HCT116 (cell line): ENCODE measurements around the gene COMMD4. TPM values are rescaled to one million over a fixed set of nuclear protein-coding genes. Genes with fewer than 3 reads are reported as not detected.
"Not testable (repeated sequence)": the region's sequence is repeated elsewhere in the genome, so short reads cannot be mapped to it uniquely, and the experiment has no call there.

Experiments used
- ATAC-seq: fragments of 200-7000 bp; cut with Tn5 transposase; 2 replicates; pipeline ENCODE4 v1.9.1; 2020; ENCODE audit warnings: mild to moderate bottlenecking, moderate library complexity
- BruUV-seq: library from RNA; stranded (reverse); fragments of 400-500 nt; replicated peaks from 2 replicates; lab custom pipeline; 2021; lab: Mats Ljungman, UMichigan
- CTCF ChIA-PET: fragments of 300-600 bp; sonication (Branson Sonifier 250); formaldehyde crosslinking; loops from one replicate; lab custom pipeline; 2021; ENCODE audit warnings: antibody characterized with exemption; lab: Charles Lee
- POLR2A ChIA-PET: fragments of 300-600, 350-600 bp; sonication (Branson Sonifier 250); formaldehyde crosslinking; loops from one replicate; lab custom pipeline; 2021; ENCODE audit warnings: antibody characterized with exemption; lab: Charles Lee
- RAD21 ChIA-PET, 2 experiments: fragments of 300-600 bp; sonication (Branson Sonifier 250); formaldehyde crosslinking; loops; one replicate each; lab custom pipeline; 2023; ENCODE audit warnings: low total read pairs in 2 of 2; ENCODE audit not compliant: uncharacterized antibody in 2 of 2, unreplicated experiment in 2 of 2, low non-redundant PET in 1 of 2; lab: Charles Lee
- DNase-seq: peaks from one replicate; pipeline ENCODE4 v3.0.0-alpha.2; 2010; ENCODE audit warnings: low read depth, low spot score
- H2AFZ ChIP-seq: fragments of 200-600 bp; shearing (Covaris generic), sonication (generic); 2 replicates; pipeline ENCODE4 v1.6.1; 2017; ENCODE audit warnings: low read depth, mixed run types, mixed read lengths, antibody characterized with exemption, low read length; ENCODE audit not compliant: poor library complexity, severe bottlenecking
- H3K27ac ChIP-seq: 2 replicates; pipeline ENCODE4 v1.5.1; 2012; ENCODE audit warnings: low read depth, low read length
- H3K27me3 ChIP-seq: fragments of 200-600 bp; sonication (generic); 2 replicates; pipeline ENCODE4 v1.6.1; 2016; ENCODE audit warnings: mixed run types, low read length, mixed read lengths; ENCODE audit not compliant: insufficient read depth
- H3K36me3 ChIP-seq, 2 experiments: fragments of 200-500 bp in 1 of 2; fragments of 200-600 bp in 1 of 2; sonication (Bioruptor generic) in 1 of 2; sonication (generic) in 1 of 2; 2 replicates each; pipeline versions ENCODE4 v1.5.1 to v1.6.1; 2014 to 2016; ENCODE audit warnings: low read length in 2 of 2, inconsistent platforms in 1 of 2, mixed read lengths in 1 of 2, mixed run types in 1 of 2; ENCODE audit not compliant: insufficient read depth in 2 of 2, control insufficient read depth in 1 of 2
- H3K4me1 ChIP-seq, 2 experiments: fragments of 200-600 bp in 1 of 2; sonication (generic) in 1 of 2; 2 replicates each; pipeline versions ENCODE4 v1.5.1 to v1.6.1; 2012 to 2017; ENCODE audit warnings: low read length in 2 of 2, inconsistent platforms in 1 of 2, mild to moderate bottlenecking in 1 of 2, mixed read lengths in 1 of 2, mixed run types in 1 of 2, moderate library complexity in 1 of 2; ENCODE audit not compliant: insufficient read depth in 2 of 2, control insufficient read depth in 1 of 2
- H3K4me2 ChIP-seq: fragments of 200-600 bp; sonication (generic); 2 replicates; pipeline ENCODE4 v1.6.1; 2017; ENCODE audit warnings: mixed run types, low read length, mixed read lengths
- H3K4me3 ChIP-seq, 2 experiments: fragments of 200-600 bp in 1 of 2; sonication (generic) in 1 of 2; replicated peaks in 1 of 2; 2 replicates each; pipeline ENCODE4 v1.5.1; 2011 to 2016; ENCODE audit warnings: low read length in 2 of 2, control low read depth in 1 of 2, low read depth in 1 of 2, mild to moderate bottlenecking in 1 of 2, mixed read lengths in 1 of 2, mixed run types in 1 of 2
- H3K79me2 ChIP-seq: fragments of 200-600 bp; sonication (generic); 2 replicates; pipeline ENCODE4 v1.6.1; 2017; ENCODE audit warnings: mild to moderate bottlenecking, mixed run types, low read length, moderate library complexity, mixed read lengths; ENCODE audit not compliant: insufficient read depth
- H3K9ac ChIP-seq: fragments of 200-600 bp; sonication (generic); 2 replicates; pipeline ENCODE4 v1.6.1; 2016; ENCODE audit warnings: low read length, mixed read lengths
- H3K9me2 ChIP-seq: fragments of 200-600 bp; sonication (generic), shearing (Covaris generic); 2 replicates; pipeline ENCODE4 v1.6.1; 2017; ENCODE audit warnings: mixed run types, mild to moderate bottlenecking, moderate library complexity; ENCODE audit not compliant: insufficient read depth
- H3K9me3 ChIP-seq, 2 experiments: fragments of 200-500 bp in 1 of 2; fragments of 200-600 bp in 1 of 2; sonication (Bioruptor generic) in 1 of 2; sonication (generic) in 1 of 2; 2 replicates each; pipeline ENCODE4 v1.6.1; 2014 to 2017; ENCODE audit warnings: low read length in 2 of 2, mixed read lengths in 2 of 2, inconsistent platforms in 1 of 2, low read depth in 1 of 2, mild to moderate bottlenecking in 1 of 2, mixed run types in 1 of 2, moderate library complexity in 1 of 2; ENCODE audit not compliant: control insufficient read depth in 1 of 2, insufficient read depth in 1 of 2
- H4K20me1 ChIP-seq: fragments of 200-600 bp; sonication (generic), shearing (Covaris generic); 2 replicates; pipeline ENCODE4 v1.6.1; 2017; ENCODE audit warnings: mixed run types, mild to moderate bottlenecking, moderate library complexity; ENCODE audit not compliant: insufficient read depth
- CEBPB ChIP-seq: IDR thresholded peaks from 2 replicates; pipeline ENCODE4 v1.6.1; 2012; ENCODE audit warnings: low read depth
- RAD21 ChIP-seq: IDR thresholded peaks from 2 replicates; pipeline ENCODE4 v1.6.1; 2012; ENCODE audit warnings: low read depth, mild to moderate bottlenecking
- SP1 ChIP-seq: IDR thresholded peaks from 2 replicates; pipeline ENCODE4 v1.6.1; 2012; ENCODE audit warnings: low read depth
- SRF ChIP-seq: IDR thresholded peaks from 2 replicates; pipeline ENCODE4 v1.6.1; 2012; ENCODE audit warnings: low read depth
- TCF7L2 ChIP-seq: IDR thresholded peaks from 2 replicates; pipeline ENCODE4 v1.7.0; 2011; ENCODE audit warnings: borderline replicate concordance, inconsistent platforms; ENCODE audit not compliant: insufficient read depth, insufficient read length; ENCODE audit errors: extremely low read depth
- ZFX ChIP-seq: fragments of 450-650 bp; IDR thresholded peaks from 2 replicates; pipeline ENCODE4 v1.6.1; 2017
- intact Hi-C: fragments of 100-400 bp; cut with micrococcal nuclease; formaldehyde crosslinking; loops from 2 replicates; pipeline ENCODE4 v1.10.0; 2022
- microRNA counts: library from miRNA; unstranded; fragments of <30 nt; microRNA quantifications from one replicate; lab custom pipeline; 2015
- microRNA-seq: library from miRNA; unstranded; fragments of <30 nt; microRNA quantifications from one replicate; pipeline ENCODE4, GENCODE V29; 2016; ENCODE audit warnings: borderline number of aligned reads
- total RNA-seq: library from RNA; stranded (reverse); gene quantifications from one replicate; pipeline ENCODE4 v1.2.1, GENCODE V29; 2021; ENCODE audit not compliant: unreplicated experiment
- TF ChIP-seq, protein P1 (sequence below), 3 experiments: fragments of 200-600 bp in 1 of 3; sonication (generic) in 1 of 3; IDR thresholded peaks in 2 of 3; conservative IDR thresholded peaks in 1 of 3; 2 replicates each; pipeline ENCODE4 v1.5.1; 2012 to 2017; ENCODE audit warnings: low read depth in 2 of 3, low read length in 2 of 3, antibody characterized with exemption in 1 of 3, borderline replicate concordance in 1 of 3, control low read depth in 1 of 3, mild to moderate bottlenecking in 1 of 3, mixed read lengths in 1 of 3, mixed run types in 1 of 3, moderate library complexity in 1 of 3; ENCODE audit not compliant: insufficient read depth in 1 of 3

Gene COMMD4
- total RNA-seq, 1 experiment from 2014 or later = 141 TPM

DNA sequence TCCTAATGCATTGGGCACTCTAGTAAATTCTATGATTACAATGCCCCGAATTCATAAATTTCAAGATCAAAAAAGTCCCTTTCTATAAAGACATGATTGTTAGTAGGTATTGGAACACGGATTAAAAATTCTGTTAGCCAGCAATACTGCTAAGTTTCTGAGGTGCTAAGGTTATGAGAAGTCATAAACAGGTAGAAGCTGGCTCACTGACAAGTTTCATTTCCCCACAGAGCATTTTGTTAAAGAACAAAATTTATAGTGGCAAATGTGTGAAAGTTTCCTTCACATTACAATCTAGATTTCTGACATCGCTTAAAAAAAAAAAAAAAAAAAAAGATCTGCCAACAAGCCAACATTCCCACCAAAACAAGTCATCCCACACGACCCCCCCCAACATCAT is 44.9 kb downstream of the COMMD4 start:
- H3K9ac ChIP-seq = no peak overlapping the region
- DNase-seq (no peak), ATAC-seq (no peak)
- no TSS peak for BruUV-seq
- no peak overlapping the region for H3K4me2 ChIP-seq
- H3K4me3 ChIP-seq = no peak overlapping the region
- H3K9me2 ChIP-seq = no peaks in the 10 kb centered on the region
- CTCF ChIA-PET = no interaction called here
- H3K27me3 ChIP-seq = no peaks in the 10 kb centered on the region
- no peak overlapping the region for H3K27ac ChIP-seq
- intact Hi-C loops = no loop called here
- H3K36me3 ChIP-seq = peaks cover 33 to 50% of the 10 kb centered on the region in 2 experiments
- RAD21 ChIA-PET = no interaction called here
- no peaks in the 10 kb centered on the region for H3K79me2 ChIP-seq
- no peaks in the 10 kb centered on the region for H3K4me1 ChIP-seq
- TF ChIP-seq, protein P1, sequence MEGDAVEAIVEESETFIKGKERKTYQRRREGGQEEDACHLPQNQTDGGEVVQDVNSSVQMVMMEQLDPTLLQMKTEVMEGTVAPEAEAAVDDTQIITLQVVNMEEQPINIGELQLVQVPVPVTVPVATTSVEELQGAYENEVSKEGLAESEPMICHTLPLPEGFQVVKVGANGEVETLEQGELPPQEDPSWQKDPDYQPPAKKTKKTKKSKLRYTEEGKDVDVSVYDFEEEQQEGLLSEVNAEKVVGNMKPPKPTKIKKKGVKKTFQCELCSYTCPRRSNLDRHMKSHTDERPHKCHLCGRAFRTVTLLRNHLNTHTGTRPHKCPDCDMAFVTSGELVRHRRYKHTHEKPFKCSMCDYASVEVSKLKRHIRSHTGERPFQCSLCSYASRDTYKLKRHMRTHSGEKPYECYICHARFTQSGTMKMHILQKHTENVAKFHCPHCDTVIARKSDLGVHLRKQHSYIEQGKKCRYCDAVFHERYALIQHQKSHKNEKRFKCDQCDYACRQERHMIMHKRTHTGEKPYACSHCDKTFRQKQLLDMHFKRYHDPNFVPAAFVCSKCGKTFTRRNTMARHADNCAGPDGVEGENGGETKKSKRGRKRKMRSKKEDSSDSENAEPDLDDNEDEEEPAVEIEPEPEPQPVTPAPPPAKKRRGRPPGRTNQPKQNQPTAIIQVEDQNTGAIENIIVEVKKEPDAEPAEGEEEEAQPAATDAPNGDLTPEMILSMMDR (IDR thresholded peaks at IDR 0.05 in 2 of 3, conservative IDR thresholded peaks at IDR 0.05 in 1 of 3; ENCODE audit: borderline replicate concordance in 1 of 3, insufficient read depth in 1 of 3, low read depth in 2 of 3, low read length in 2 of 3) = no peak
- TF ChIP-seq SRF (no peak), SP1 (no peak), RAD21 (no peak), TCF7L2 (no peak), ZFX (no peak), CEBPB (no peak)
- H4K20me1 ChIP-seq = no peaks in the 10 kb centered on the region
- POLR2A ChIA-PET = no interaction called here
- H2AFZ ChIP-seq = no peak overlapping the region
- H3K9me3 ChIP-seq = no peaks in the 10 kb centered on the region

DNA sequence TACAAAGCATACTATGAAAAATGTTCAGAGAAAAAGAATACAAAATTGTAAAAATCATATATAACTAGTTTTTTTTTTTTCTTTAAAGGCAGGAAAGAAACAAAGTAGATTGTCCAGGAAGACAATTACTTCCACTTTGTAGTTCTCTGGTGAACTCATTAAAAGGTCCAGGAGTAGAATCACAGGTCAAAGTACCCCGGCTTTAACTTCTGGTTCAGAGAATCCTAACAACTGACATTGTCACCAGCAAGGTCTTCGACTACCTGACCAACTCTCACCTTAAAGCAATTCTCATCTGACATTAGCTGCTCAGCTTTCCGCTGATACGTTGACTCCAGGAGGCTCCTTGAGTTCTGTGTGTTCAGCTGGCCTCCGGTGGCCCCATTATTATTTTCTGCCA is 48.1 kb downstream of the COMMD4 start:
- H3K9me3 ChIP-seq, BruUV-seq, H4K20me1 ChIP-seq, RAD21 ChIA-PET, H3K9me2 ChIP-seq, intact Hi-C loops, H3K27me3 ChIP-seq, H3K4me2 ChIP-seq, POLR2A ChIA-PET, ATAC-seq, H3K27ac ChIP-seq, H3K9ac ChIP-seq, H3K79me2 ChIP-seq, H3K4me3 ChIP-seq, H2AFZ ChIP-seq, DNase-seq, H3K4me1 ChIP-seq, CTCF ChIA-PET: not testable (repeated sequence)
- peaks cover 55 to 60% of the 10 kb centered on the region in 2 experiments for H3K36me3 ChIP-seq

MicroRNA genes within 50 kb of the gene (microRNA counts, 767-probe panel; counts per million panel counts)
- not detected for microRNA hsa-miR-631 (lab: Ali Mortazavi, UCI)

Small RNA genes lying within 50 kb of the gene (microRNA-seq; reads per million reads assigned to microRNA genes)
- not detected for gene MIR631

Other genes starting within 250 kb of the COMMD4 start
- gene C15orf39, start 134.2 kb upstream of the COMMD4 start, total RNA-seq = 29.3 TPM
- not detected for gene GOLGA6C, start 77.7 kb upstream of the COMMD4 start, total RNA-seq
- gene GOLGA6D, start 53.2 kb upstream of the COMMD4 start, total RNA-seq = 0.12 TPM
- gene NEIL1, start 11.0 kb downstream of the COMMD4 start, total RNA-seq = 41.4 TPM
- gene MAN2C1, start 32.5 kb downstream of the COMMD4 start, total RNA-seq = 118 TPM
- gene SIN3A, start 115.6 kb downstream of the COMMD4 start, total RNA-seq = 70.1 TPM
- 21.1 TPM for gene PTPN9, start 243.3 kb downstream of the COMMD4 start, total RNA-seq